PC-3 (cell line): ENCODE data around the gene LGI1.

Experiments used
- CTCF ChIP-seq: fragments of 300-600 bp; sonication (generic); conservative IDR thresholded peaks from 2 replicates; pipeline ENCODE4 v1.5.1; 2017; ENCODE audit warnings: antibody characterized with exemption, low read depth, mild to moderate bottlenecking, low read length
- EZH2 ChIP-seq: fragments of 300-600 bp; sonication (generic); IDR thresholded peaks from one replicate; pipeline ENCODE4 v1.6.1; 2017; ENCODE audit warnings: antibody characterized with exemption, mild to moderate bottlenecking, low read length; ENCODE audit not compliant: unreplicated experiment

DNA sequence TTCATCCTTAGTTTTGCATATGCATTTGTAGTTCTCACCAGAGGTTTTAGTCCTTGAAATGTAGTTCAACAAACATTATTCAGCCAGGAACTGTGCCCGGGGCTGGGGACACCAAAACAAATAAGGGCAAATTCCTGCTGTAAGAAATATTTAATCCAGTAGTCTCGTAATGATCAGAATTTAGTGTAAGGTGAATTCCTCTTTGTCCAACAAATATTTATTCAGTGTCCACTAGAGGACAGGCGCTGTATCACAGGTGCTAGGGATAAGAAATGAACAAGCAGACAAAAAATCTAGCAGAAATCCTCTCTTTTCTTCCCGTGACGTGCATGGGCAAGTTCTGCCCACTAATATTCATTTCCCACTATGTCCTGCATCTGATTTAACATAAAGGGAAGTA, 17.6 kb downstream of the LGI1 start:
- TF ChIP-seq CTCF, result peak; percentile 29; the same call in 1 of the 2 replicates
- no peak for TF ChIP-seq EZH2
